ENCODE measurements around the gene MGME1. TPM values are rescaled to one million over a fixed set of nuclear protein-coding genes. Genes with fewer than 3 reads are reported as not detected.

The MGME1 gene
- total RNA-seq, 1 experiment from 2014 or later: 56.0 TPM

DNA sequence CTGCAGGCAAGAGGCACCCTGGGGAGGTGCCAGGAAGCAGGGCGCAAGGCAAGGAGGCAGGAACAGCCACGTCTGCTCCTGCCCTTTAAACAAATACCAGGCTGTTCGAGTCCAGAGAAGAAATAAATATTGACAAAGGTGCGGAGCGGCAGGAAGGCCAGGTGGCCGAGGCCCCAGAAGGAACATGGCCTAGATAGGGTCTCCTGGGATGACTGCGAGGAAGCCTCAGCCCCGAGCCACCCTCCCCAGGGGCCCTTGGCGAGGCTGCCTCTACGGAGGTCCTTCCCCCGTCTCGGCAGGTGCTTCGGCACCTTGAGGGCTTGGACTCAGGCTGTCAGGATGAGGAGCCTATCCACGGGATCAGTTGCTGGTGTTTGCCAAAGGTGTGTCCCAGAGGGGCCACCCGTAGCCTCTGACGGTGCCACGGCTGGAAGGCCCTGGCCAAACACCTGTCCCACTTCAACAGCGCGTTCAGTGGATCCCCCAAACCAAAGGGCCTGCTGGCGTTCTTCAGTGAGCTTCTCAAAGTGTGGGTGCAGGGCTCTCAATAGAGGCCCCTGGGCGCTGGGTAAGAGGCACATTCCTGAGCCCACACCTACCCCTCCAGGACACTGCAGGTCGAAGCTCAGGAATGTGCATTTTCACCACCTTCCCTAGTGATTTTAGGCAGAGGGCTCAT is 40.0 kb upstream of the MGME1 start (continued):
- TF ChIP-seq, protein P1, sequence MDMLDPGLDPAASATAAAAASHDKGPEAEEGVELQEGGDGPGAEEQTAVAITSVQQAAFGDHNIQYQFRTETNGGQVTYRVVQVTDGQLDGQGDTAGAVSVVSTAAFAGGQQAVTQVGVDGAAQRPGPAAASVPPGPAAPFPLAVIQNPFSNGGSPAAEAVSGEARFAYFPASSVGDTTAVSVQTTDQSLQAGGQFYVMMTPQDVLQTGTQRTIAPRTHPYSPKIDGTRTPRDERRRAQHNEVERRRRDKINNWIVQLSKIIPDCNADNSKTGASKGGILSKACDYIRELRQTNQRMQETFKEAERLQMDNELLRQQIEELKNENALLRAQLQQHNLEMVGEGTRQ (CRISPR knock-in tag; IDR thresholded peaks at IDR 0.05): no peak
- TF ChIP-seq HMGA2 (CRISPR knock-in tag; IDR thresholded peaks at IDR 0.05): no peak
- TF ChIP-seq, protein P2, sequence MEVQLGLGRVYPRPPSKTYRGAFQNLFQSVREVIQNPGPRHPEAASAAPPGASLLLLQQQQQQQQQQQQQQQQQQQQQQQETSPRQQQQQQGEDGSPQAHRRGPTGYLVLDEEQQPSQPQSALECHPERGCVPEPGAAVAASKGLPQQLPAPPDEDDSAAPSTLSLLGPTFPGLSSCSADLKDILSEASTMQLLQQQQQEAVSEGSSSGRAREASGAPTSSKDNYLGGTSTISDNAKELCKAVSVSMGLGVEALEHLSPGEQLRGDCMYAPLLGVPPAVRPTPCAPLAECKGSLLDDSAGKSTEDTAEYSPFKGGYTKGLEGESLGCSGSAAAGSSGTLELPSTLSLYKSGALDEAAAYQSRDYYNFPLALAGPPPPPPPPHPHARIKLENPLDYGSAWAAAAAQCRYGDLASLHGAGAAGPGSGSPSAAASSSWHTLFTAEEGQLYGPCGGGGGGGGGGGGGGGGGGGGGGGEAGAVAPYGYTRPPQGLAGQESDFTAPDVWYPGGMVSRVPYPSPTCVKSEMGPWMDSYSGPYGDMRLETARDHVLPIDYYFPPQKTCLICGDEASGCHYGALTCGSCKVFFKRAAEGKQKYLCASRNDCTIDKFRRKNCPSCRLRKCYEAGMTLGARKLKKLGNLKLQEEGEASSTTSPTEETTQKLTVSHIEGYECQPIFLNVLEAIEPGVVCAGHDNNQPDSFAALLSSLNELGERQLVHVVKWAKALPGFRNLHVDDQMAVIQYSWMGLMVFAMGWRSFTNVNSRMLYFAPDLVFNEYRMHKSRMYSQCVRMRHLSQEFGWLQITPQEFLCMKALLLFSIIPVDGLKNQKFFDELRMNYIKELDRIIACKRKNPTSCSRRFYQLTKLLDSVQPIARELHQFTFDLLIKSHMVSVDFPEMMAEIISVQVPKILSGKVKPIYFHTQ (CRISPR knock-in tag; IDR thresholded peaks at IDR 0.05): no peak
- TF ChIP-seq, protein P3, sequence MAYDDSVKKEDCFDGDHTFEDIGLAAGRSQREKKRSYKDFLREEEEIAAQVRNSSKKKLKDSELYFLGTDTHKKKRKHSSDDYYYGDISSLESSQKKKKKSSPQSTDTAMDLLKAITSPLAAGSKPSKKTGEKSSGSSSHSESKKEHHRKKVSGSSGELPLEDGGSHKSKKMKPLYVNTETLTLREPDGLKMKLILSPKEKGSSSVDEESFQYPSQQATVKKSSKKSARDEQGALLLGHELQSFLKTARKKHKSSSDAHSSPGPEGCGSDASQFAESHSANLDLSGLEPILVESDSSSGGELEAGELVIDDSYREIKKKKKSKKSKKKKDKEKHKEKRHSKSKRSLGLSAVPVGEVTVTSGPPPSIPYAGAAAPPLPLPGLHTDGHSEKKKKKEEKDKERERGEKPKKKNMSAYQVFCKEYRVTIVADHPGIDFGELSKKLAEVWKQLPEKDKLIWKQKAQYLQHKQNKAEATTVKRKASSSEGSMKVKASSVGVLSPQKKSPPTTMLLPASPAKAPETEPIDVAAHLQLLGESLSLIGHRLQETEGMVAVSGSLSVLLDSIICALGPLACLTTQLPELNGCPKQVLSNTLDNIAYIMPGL (CRISPR knock-in tag; IDR thresholded peaks at IDR 0.05): no peak
- TF ChIP-seq, protein P4, sequence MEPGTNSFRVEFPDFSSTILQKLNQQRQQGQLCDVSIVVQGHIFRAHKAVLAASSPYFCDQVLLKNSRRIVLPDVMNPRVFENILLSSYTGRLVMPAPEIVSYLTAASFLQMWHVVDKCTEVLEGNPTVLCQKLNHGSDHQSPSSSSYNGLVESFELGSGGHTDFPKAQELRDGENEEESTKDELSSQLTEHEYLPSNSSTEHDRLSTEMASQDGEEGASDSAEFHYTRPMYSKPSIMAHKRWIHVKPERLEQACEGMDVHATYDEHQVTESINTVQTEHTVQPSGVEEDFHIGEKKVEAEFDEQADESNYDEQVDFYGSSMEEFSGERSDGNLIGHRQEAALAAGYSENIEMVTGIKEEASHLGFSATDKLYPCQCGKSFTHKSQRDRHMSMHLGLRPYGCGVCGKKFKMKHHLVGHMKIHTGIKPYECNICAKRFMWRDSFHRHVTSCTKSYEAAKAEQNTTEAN (CRISPR knock-in tag; IDR thresholded peaks at IDR 0.05): no peak
- TF ChIP-seq, protein P5, sequence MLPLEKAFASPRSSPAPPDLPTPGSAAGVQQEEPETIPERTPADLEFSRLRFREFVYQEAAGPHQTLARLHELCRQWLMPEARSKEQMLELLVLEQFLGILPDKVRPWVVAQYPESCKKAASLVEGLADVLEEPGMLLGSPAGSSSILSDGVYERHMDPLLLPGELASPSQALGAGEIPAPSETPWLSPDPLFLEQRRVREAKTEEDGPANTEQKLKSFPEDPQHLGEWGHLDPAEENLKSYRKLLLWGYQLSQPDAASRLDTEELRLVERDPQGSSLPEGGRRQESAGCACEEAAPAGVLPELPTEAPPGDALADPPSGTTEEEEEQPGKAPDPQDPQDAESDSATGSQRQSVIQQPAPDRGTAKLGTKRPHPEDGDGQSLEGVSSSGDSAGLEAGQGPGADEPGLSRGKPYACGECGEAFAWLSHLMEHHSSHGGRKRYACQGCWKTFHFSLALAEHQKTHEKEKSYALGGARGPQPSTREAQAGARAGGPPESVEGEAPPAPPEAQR (CRISPR knock-in tag; IDR thresholded peaks at IDR 0.05): no peak
- TF ChIP-seq ELF4 (CRISPR knock-in tag; IDR thresholded peaks at IDR 0.05; ENCODE audit: low read depth): no peak
- no peak for TF ChIP-seq ZNF317 (CRISPR knock-in tag; IDR thresholded peaks at IDR 0.05; ENCODE audit: borderline replicate concordance, low read depth)
- no peak for TF ChIP-seq PRRX2 (CRISPR knock-in tag; IDR thresholded peaks at IDR 0.05)

DNA sequence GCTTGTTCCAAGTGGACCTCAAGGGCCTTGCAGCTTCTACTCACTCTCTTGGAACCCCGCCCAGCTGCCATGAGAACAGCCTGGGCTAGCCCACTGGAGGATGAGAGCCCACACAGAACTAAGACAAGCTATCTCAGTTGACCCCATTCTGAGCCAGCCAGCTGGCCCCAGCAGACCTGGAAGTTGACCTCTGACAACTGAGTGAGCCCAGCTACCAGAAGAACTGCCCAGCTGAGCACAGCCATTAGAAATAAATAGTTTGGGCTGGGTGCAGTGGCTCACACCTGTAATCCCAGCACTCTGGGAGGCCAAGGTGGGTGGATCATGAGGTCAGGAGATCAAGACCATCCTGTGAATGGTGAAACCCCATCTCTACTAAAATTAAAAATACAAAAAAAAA is 37.3 kb upstream of the MGME1 start:
- peaks cover 9% of the 10 kb centered on the region for H3K9me3 Mint-ChIP-seq
- H3K4me3 Mint-ChIP-seq: no peak overlapping the region
- ChIA-PET CTCF (no interaction called here), POLR2A (no interaction called here)
- ATAC-seq (no peak), DNase-seq (ENCODE audit: low spot score) (no peak)
- no peak overlapping the region for H3K27ac Mint-ChIP-seq
- H3K36me3 Mint-ChIP-seq: peaks cover 3% of the 10 kb centered on the region; the same call in 1 of the 2 replicates
- H3K27me3 Mint-ChIP-seq (ENCODE audit: low read depth): peaks cover 7% of the 10 kb centered on the region
- H3K4me1 Mint-ChIP-seq: peaks cover 31% of the 10 kb centered on the region
- TF ChIP-seq ZNF263 (CRISPR knock-in tag; IDR thresholded peaks at IDR 0.05; ENCODE audit: low read depth): no peak
- TF ChIP-seq ZNF416 (CRISPR knock-in tag; IDR thresholded peaks at IDR 0.05): no peak
- TF ChIP-seq RELA (CRISPR knock-in tag; IDR thresholded peaks at IDR 0.05; ENCODE audit: borderline replicate concordance): no peak
- TF ChIP-seq, protein P6, sequence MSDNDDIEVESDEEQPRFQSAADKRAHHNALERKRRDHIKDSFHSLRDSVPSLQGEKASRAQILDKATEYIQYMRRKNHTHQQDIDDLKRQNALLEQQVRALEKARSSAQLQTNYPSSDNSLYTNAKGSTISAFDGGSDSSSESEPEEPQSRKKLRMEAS (CRISPR knock-in tag; IDR thresholded peaks at IDR 0.05): no peak
- TF ChIP-seq IRF2 (CRISPR knock-in tag; IDR thresholded peaks at IDR 0.05; ENCODE audit: borderline replicate concordance, low read depth): no peak
- no peak for TF ChIP-seq GABPB1 (CRISPR knock-in tag; IDR thresholded peaks at IDR 0.05)
- TF ChIP-seq RORB (CRISPR knock-in tag; IDR thresholded peaks at IDR 0.05): no peak
- TF ChIP-seq, protein P7, sequence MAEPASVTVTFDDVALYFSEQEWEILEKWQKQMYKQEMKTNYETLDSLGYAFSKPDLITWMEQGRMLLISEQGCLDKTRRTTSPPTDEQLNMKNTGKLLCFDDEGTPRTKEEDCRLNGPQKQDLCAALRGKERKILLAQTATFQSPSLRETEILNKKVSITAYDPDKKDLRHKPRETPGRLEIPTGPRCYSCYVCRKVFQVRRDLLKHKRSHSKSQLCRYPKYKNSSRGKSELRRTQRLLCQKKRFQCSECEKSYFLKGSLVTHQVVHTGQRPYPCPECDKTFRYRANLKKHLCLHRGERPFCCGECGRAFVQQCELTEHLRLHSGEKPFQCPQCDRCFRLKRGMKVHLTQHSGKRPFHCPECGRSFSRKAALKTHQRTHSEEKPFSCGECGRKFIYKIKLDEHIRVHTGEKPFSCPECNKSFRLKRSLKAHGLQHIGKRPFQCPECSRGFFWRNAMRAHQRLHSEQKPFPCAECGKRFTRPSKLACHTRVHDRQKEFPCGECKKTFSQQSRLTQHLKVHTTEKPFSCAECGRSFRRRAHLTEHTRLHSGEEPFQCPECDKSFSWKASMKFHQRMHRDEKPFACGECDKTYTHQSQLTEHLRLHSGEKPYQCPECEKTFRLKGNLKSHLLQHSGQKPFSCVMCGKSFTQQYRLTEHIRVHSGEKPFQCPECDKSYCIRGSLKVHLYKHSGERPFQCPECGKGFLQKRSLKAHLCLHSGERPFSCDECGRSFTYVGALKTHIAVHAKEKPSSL (CRISPR knock-in tag; conservative IDR thresholded peaks at IDR 0.05): no peak
- no peak for TF ChIP-seq ELF4 (CRISPR knock-in tag; IDR thresholded peaks at IDR 0.05; ENCODE audit: low read depth)
- TF ChIP-seq GTF2I (CRISPR knock-in tag; conservative IDR thresholded peaks at IDR 0.05): no peak
- TF ChIP-seq, protein P8, sequence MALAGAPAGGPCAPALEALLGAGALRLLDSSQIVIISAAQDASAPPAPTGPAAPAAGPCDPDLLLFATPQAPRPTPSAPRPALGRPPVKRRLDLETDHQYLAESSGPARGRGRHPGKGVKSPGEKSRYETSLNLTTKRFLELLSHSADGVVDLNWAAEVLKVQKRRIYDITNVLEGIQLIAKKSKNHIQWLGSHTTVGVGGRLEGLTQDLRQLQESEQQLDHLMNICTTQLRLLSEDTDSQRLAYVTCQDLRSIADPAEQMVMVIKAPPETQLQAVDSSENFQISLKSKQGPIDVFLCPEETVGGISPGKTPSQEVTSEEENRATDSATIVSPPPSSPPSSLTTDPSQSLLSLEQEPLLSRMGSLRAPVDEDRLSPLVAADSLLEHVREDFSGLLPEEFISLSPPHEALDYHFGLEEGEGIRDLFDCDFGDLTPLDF (CRISPR knock-in tag; IDR thresholded peaks at IDR 0.05): no peak
- TF ChIP-seq, protein P5 (CRISPR knock-in tag; IDR thresholded peaks at IDR 0.05): no peak
- TF ChIP-seq, protein P9, sequence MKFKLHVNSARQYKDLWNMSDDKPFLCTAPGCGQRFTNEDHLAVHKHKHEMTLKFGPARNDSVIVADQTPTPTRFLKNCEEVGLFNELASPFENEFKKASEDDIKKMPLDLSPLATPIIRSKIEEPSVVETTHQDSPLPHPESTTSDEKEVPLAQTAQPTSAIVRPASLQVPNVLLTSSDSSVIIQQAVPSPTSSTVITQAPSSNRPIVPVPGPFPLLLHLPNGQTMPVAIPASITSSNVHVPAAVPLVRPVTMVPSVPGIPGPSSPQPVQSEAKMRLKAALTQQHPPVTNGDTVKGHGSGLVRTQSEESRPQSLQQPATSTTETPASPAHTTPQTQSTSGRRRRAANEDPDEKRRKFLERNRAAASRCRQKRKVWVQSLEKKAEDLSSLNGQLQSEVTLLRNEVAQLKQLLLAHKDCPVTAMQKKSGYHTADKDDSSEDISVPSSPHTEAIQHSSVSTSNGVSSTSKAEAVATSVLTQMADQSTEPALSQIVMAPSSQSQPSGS (CRISPR knock-in tag; IDR thresholded peaks at IDR 0.05; ENCODE audit: borderline replicate concordance, low read depth): no peak
